T-cell (primary cell): ENCODE data around the gene RNF224. TPM values are rescaled to one million over a fixed set of nuclear protein-coding genes. Genes with fewer than 3 reads are reported as not detected.

Experiments used
- ATAC-seq, 4 experiments: fragments of 200-7000 bp in 3 of 4; fragments of 150-1000 bp in 1 of 4; cut with Tn5 transposase; replicated peaks in 1 of 4; 1 replicate in 3 of 4; 2 replicates in 1 of 4; pipeline ENCODE4 v1.10.0; 2021; ENCODE audit warnings: moderate library complexity in 3 of 4, mild to moderate bottlenecking in 2 of 4, moderate number of reproducible peaks in 1 of 4
- CTCF ChIA-PET, 2 donors: fragments of 300-600 bp; sonication (Branson Sonifier 250); formaldehyde crosslinking; loops; one replicate each; lab custom pipeline; 2022; ENCODE audit warnings: antibody characterized with exemption in 2 of 2; lab: Charles Lee
- POLR2A ChIA-PET, 2 donors: fragments of 300-600 bp; sonication (Branson Sonifier 250); formaldehyde crosslinking; loops; one replicate each; lab custom pipeline; 2022; ENCODE audit warnings: antibody characterized with exemption in 2 of 2; lab: Charles Lee
- DNase-seq, 35 experiments: peaks; one replicate each; pipeline versions ENCODE4 v3.0.0 to v3.0.0-alpha.2; 2013 to 2023
- H3K27ac ChIP-seq: one replicate; pipeline ENCODE4 v1.5.1; 2013; ENCODE audit warnings: low read length
- H3K27me3 ChIP-seq, 2 experiments: replicated peaks in 1 of 2; 1 replicate in 1 of 2; 2 replicates in 1 of 2; pipeline versions ENCODE4 v1.6.1 to v1.7.0; 2013; ENCODE audit warnings: low read length in 1 of 2, mixed read lengths in 1 of 2; ENCODE audit not compliant: control insufficient read depth in 2 of 2, insufficient read depth in 2 of 2; ENCODE audit errors: extremely low read depth in 1 of 2
- H3K36me3 ChIP-seq, 2 donors: 1 replicate in 1 of 2; 2 replicates in 1 of 2; pipeline versions ENCODE4 v1.6.1 to v1.7.0; 2013; ENCODE audit warnings: low read length in 1 of 2; ENCODE audit not compliant: control insufficient read depth in 2 of 2, insufficient read depth in 1 of 2; ENCODE audit errors: extremely low read depth in 1 of 2
- H3K4me1 ChIP-seq, 2 experiments: 1 replicate in 1 of 2; 2 replicates in 1 of 2; pipeline versions ENCODE4 v1.6.1 to v1.7.0; 2013; ENCODE audit warnings: low read length in 2 of 2, mixed read lengths in 1 of 2; ENCODE audit not compliant: insufficient read depth in 2 of 2, control insufficient read depth in 1 of 2; ENCODE audit errors: extremely low read depth in 1 of 2
- H3K4me3 ChIP-seq, 2 donors: 1 replicate in 1 of 2; 2 replicates in 1 of 2; pipeline versions ENCODE4 v1.5.1 to v1.7.0; 2013; ENCODE audit warnings: mild to moderate bottlenecking in 2 of 2, low read length in 1 of 2, moderate library complexity in 1 of 2; ENCODE audit not compliant: control insufficient read depth in 1 of 2; ENCODE audit errors: extremely low read depth in 1 of 2
- H3K9me3 ChIP-seq: 2 replicates; pipeline ENCODE4 v1.7.0; 2013
- H3K27ac Mint-ChIP-seq, 2 donors: one replicate each; pipeline ENCODE4 v1.8.0; 2020 to 2021; ENCODE audit warnings: mild to moderate bottlenecking in 2 of 2, mixed read lengths in 2 of 2
- H3K27me3 Mint-ChIP-seq, 2 donors: one replicate each; pipeline ENCODE4 v1.8.0; 2021 to 2022; ENCODE audit warnings: mixed read lengths in 2 of 2
- H3K36me3 Mint-ChIP-seq: one replicate; pipeline ENCODE4 v1.8.0; 2021; ENCODE audit warnings: mixed read lengths
- H3K4me1 Mint-ChIP-seq, 3 donors: one replicate each; pipeline ENCODE4 v1.8.0; 2020 to 2022; ENCODE audit warnings: mixed read lengths in 3 of 3, mild to moderate bottlenecking in 1 of 3
- H3K4me3 Mint-ChIP-seq, 3 donors: one replicate each; pipeline ENCODE4 v1.8.0; 2020 to 2022; ENCODE audit warnings: mild to moderate bottlenecking in 3 of 3, mixed read lengths in 3 of 3, moderate library complexity in 3 of 3
- H3K9me3 Mint-ChIP-seq, 3 donors: one replicate each; pipeline ENCODE4 v1.8.0; 2020 to 2022; ENCODE audit warnings: mixed read lengths in 3 of 3
- WGBS: methylation state at CpG from one replicate; pipeline ENCODE4 v1.1.5; 2013; ENCODE audit warnings: missing lambda C conversion rate; ENCODE audit not compliant: insufficient coverage; 5-methylcytosine and 5-hydroxymethylcytosine counted together
- total RNA-seq, 35 experiments: library from RNA in 6 of 35; stranded (reverse) in 6 of 35; fragments of 120-200 nt in 1 of 35; gene quantifications; one replicate each; pipeline versions ENCODE4 v1.2.1 to v1.2.4 and lab custom pipeline; 2013 to 2026

The RNF224 gene
- total RNA-seq, 5 donors from 2014 or later (not counting 1 experiment from before 2014, with no cell fraction given): not detected

GRCh38 chr9:137224830-137225694 lies 2.2 kb upstream of the RNF224 start, which contains the start of gene CYSRT1:
Gene CYSRT1, plus strand, starts transcription at chr9:137225174. Its CDS starts 448 bp downstream, at chr9:137225622.
- POLR2A ChIA-PET: interaction anchor here in 1 of 2 donors (1.2 kb wide), 1 partner anchor 16 kb away, joined by 4 read pairs; the partner anchor contains the start of gene TUBB4B
- peak within 1 kb of the TSS; percentile 71 to 79 for H3K4me3 ChIP-seq
- Mint-ChIP-seq H3K27ac (peak within 1 kb of the TSS; percentile 67 to 80), H3K36me3 (no peaks in the 10 kb centered on the region), H3K4me3 (peak within 1 kb of the TSS; percentile 71 to 80 (median 79)), H3K9me3 (no peaks in the 10 kb centered on the region), H3K4me1 (peaks cover 6 to 8% (median 7%) of the 10 kb centered on the region in 3 donors), H3K27me3 (peaks cover 4 to 6% of the 10 kb centered on the region in 2 donors)
- peak within 1 kb of the TSS; percentile 83 for H3K27ac ChIP-seq
- H3K9me3 ChIP-seq: no peaks in the 10 kb centered on the region
- 71% methylated on average over 14 of the region's 23 CpGs for WGBS
- H3K4me1 ChIP-seq: peaks cover 2 to 37% of the 10 kb centered on the region in 2 experiments
- DNase-seq (no peak), ATAC-seq (no peak)
- H3K36me3 ChIP-seq: no peaks in the 10 kb centered on the region
- H3K27me3 ChIP-seq: peaks cover 0 to 42% of the 10 kb centered on the region in 2 experiments
- CTCF ChIA-PET: interaction anchor here in 1 of 2 donors (1.1 kb wide), 1 partner anchor 129 kb away, joined by 4 read pairs; no protein-coding TSS in a partner anchor

- H3K27me3 ChIP-seq: peaks cover 0 to 45% of the 10 kb centered on the region in 2 experiments
- Mint-ChIP-seq H3K27me3 (peaks cover 4 to 6% of the 10 kb centered on the region in 2 donors), H3K4me3 (no peak overlapping the region), H3K36me3 (no peaks in the 10 kb centered on the region), H3K4me1 (peaks cover 6 to 8% (median 7%) of the 10 kb centered on the region in 3 donors), H3K9me3 (no peaks in the 10 kb centered on the region), H3K27ac (no peak overlapping the region)
- no peak for ATAC-seq
- no peak overlapping the region for H3K4me3 ChIP-seq
- peaks cover 2 to 37% of the 10 kb centered on the region in 2 experiments for H3K4me1 ChIP-seq
- H3K36me3 ChIP-seq: no peaks in the 10 kb centered on the region
- ChIA-PET POLR2A (interaction anchor here in 1 of 2 donors (0.5 to 1.2 kb wide), 2 partner anchors 15 to 175 kb away, joined by 4 to 7 read pairs; partner anchors contain the start of gene TUBB4B), CTCF (interaction anchor here in 1 of 2 donors (1.1 to 2.5 kb wide), 2 partner anchors 130 to 179 kb away, joined by 4 to 7 read pairs; no protein-coding TSS in a partner anchor)
- WGBS: 85% methylated on average over 19 of the region's 21 CpGs
- no peak for DNase-seq
- H3K9me3 ChIP-seq: no peaks in the 10 kb centered on the region
- H3K27ac ChIP-seq: no peak overlapping the region
Measured at GRCh38 chr9:137225699-137226331, 1.5 kb upstream of the RNF224 start.

GRCh38 chr9:137226338-137227053 lies 806 bp upstream of the RNF224 start:
- ChIA-PET CTCF (interaction anchor here in 1 of 2 donors (2.5 kb wide), 1 partner anchor 180 kb away, joined by 7 read pairs; no protein-coding TSS in a partner anchor), POLR2A (no interaction called here)
- H3K9me3 ChIP-seq: no peaks in the 10 kb centered on the region
- H3K27me3 ChIP-seq: peaks cover 0 to 50% of the 10 kb centered on the region in 2 experiments
- Mint-ChIP-seq H3K9me3 (no peaks in the 10 kb centered on the region), H3K27me3 (peaks cover 4 to 10% of the 10 kb centered on the region in 2 donors), H3K4me3 (no peak overlapping the region), H3K4me1 (peaks cover 6 to 8% (median 7%) of the 10 kb centered on the region in 3 donors), H3K27ac (no peak overlapping the region), H3K36me3 (no peaks in the 10 kb centered on the region)
- peaks cover 2 to 36% of the 10 kb centered on the region in 2 experiments for H3K4me1 ChIP-seq
- H3K4me3 ChIP-seq: no peak overlapping the region
- ATAC-seq (no peak), DNase-seq (no peak)
- WGBS: 84% methylated on average over 18 of the region's 18 CpGs
- no peaks in the 10 kb centered on the region for H3K36me3 ChIP-seq
- H3K27ac ChIP-seq: no peak overlapping the region

GRCh38 chr9:137227853-137228505 lies 677 bp downstream of the RNF224 start:
- 41% methylated on average over 14 of the region's 18 CpGs for WGBS
- DNase-seq (no peak), ATAC-seq (no peak)
- peaks cover 0 to 24% of the 10 kb centered on the region in 2 experiments for H3K4me1 ChIP-seq
- H3K4me1 Mint-ChIP-seq: peaks cover 6% of the 10 kb centered on the region in 3 donors
- POLR2A ChIA-PET: no interaction called here
- no peak overlapping the region for H3K4me3 Mint-ChIP-seq
- CTCF ChIA-PET: interaction anchor here in 1 of 2 donors (1.7 to 2.5 kb wide), 2 partner anchors 132 to 181 kb away, joined by 7 to 8 read pairs; no protein-coding TSS in a partner anchor
- peaks cover 0 to 62% of the 10 kb centered on the region in 2 experiments for H3K27me3 ChIP-seq
- no peaks in the 10 kb centered on the region for H3K9me3 Mint-ChIP-seq
- no peaks in the 10 kb centered on the region for H3K36me3 Mint-ChIP-seq
- H3K27ac ChIP-seq: no peak overlapping the region
- no peak overlapping the region for H3K4me3 ChIP-seq
- H3K9me3 ChIP-seq: no peaks in the 10 kb centered on the region
- no peaks in the 10 kb centered on the region for H3K36me3 ChIP-seq
- H3K27ac Mint-ChIP-seq: no peak overlapping the region
- peaks cover 4 to 12% of the 10 kb centered on the region in 2 donors for H3K27me3 Mint-ChIP-seq

DNA sequence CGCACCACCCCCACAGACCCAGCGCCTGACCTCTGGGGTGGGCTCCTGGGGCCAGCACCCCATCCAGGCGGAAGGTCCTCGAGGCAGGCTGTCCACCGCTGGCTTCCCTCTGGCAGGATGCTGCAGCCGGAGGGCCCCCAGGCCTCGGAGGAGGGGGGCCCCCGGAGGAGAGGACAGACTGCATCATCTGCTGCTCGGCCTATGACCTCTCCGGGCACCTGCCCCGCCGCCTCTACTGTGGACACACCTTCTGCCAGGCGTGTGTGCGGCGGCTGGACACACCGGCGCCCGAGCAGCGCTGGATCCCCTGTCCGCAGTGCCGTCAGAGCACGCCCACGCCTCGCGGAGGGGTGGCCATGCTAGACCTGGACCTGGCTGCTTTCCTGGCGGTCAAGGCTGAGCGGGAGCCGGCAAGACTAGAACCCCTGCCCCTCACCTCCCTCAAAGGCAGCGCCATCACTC lies 1.2 kb downstream of the RNF224 start:
- ATAC-seq (no peak), DNase-seq (no peak)
- POLR2A ChIA-PET: no interaction called here
- Histone ChIP-seq H3K4me1 (peaks cover 0 to 20% of the 10 kb centered on the region in 2 experiments), H3K27ac (no peak overlapping the region), H3K27me3 (peaks cover 0 to 67% of the 10 kb centered on the region in 2 experiments), H3K4me3 (no peak overlapping the region), H3K9me3 (no peaks in the 10 kb centered on the region), H3K36me3 (no peaks in the 10 kb centered on the region)
- H3K9me3 Mint-ChIP-seq: no peaks in the 10 kb centered on the region
- peaks cover 4 to 12% of the 10 kb centered on the region in 2 donors for H3K27me3 Mint-ChIP-seq
- no peak overlapping the region for H3K27ac Mint-ChIP-seq
- CTCF ChIA-PET: interaction anchor here in 1 of 2 donors (1.7 kb wide), 1 partner anchor 133 kb away, joined by 8 read pairs; no protein-coding TSS in a partner anchor
- no peaks in the 10 kb centered on the region for H3K36me3 Mint-ChIP-seq
- H3K4me3 Mint-ChIP-seq: no peak overlapping the region
- H3K4me1 Mint-ChIP-seq: peaks cover 4 to 6% (median 5%) of the 10 kb centered on the region in 3 donors
- WGBS: 75% methylated on average over 24 of the region's 29 CpGs
